Endothelial cell of umbilical vein (primary cell): ENCODE data around the gene UROC1. TPM values are rescaled to one million over a fixed set of nuclear protein-coding genes. Genes with fewer than 3 reads are reported as not detected.

Experiments used
- BruUV-seq: library from RNA; stranded (reverse); fragments of 400-500 nt; replicated peaks from 2 replicates; lab custom pipeline; 2021; lab: Mats Ljungman, UMichigan
- CTCF ChIA-PET: fragments of 300-600, 350-600 bp; sonication (Branson Sonifier 250); formaldehyde crosslinking; loops from one replicate; lab custom pipeline; 2021; ENCODE audit warnings: antibody characterized with exemption, inconsistent platforms; lab: Charles Lee
- POLR2A ChIA-PET: fragments of 300-600, 350-600 bp; sonication (Branson Sonifier 250); formaldehyde crosslinking; loops from one replicate; lab custom pipeline; 2021; ENCODE audit warnings: antibody characterized with exemption, inconsistent platforms; lab: Charles Lee
- DNase-seq: peaks from one replicate; pipeline ENCODE4 v3.0.0-alpha.2; 2011; ENCODE audit warnings: low read depth, low spot score
- FAIRE-seq: peaks from 2 replicates; lab custom pipeline; 2011; peaks lifted over from hg19 to GRCh38; lab: Jason Lieb, UNC
- H2AFZ ChIP-seq: 2 replicates; pipeline ENCODE4 v1.6.0; 2012; ENCODE audit warnings: low read depth, low read length, control low read depth, inconsistent platforms
- H3K27ac ChIP-seq: 2 replicates; pipeline ENCODE4 v1.5.1; 2011; ENCODE audit warnings: low read depth, mild to moderate bottlenecking, control low read depth, low read length, moderate library complexity; ENCODE audit not compliant: insufficient read depth
- H3K27me3 ChIP-seq, 2 experiments: 2 replicates each; pipeline versions ENCODE4 v1.6.0 to v1.6.1; 2011; ENCODE audit warnings: low read length in 2 of 2, mixed read lengths in 1 of 2; ENCODE audit not compliant: control insufficient read depth in 2 of 2, insufficient read depth in 2 of 2
- H3K36me3 ChIP-seq, 2 experiments: 2 replicates in 1 of 2; 3 replicates in 1 of 2; pipeline ENCODE4 v1.5.1; 2011; ENCODE audit warnings: low read length in 2 of 2, mild to moderate bottlenecking in 1 of 2, moderate library complexity in 1 of 2; ENCODE audit not compliant: control insufficient read depth in 2 of 2, insufficient read depth in 2 of 2; ENCODE audit errors: extremely low read depth in 1 of 2
- H3K4me1 ChIP-seq: 3 replicates; pipeline ENCODE4 v1.5.1; 2011; ENCODE audit warnings: mild to moderate bottlenecking, low read length; ENCODE audit not compliant: control insufficient read depth, insufficient read depth; ENCODE audit errors: extremely low read depth
- H3K4me2 ChIP-seq: 2 replicates; pipeline ENCODE4 v1.6.1; 2011; ENCODE audit warnings: low read length, control low read depth, mixed read lengths; ENCODE audit not compliant: insufficient read depth
- H3K4me3 ChIP-seq, 3 experiments: fragments of 200-600 bp in 1 of 3; sonication (generic), shearing (Covaris generic) in 1 of 3; replicated peaks in 1 of 3; 2 replicates each; pipeline ENCODE4 v1.5.1; 2011 to 2016; ENCODE audit warnings: control low read depth in 3 of 3, low read length in 3 of 3, mild to moderate bottlenecking in 2 of 3, inconsistent platforms in 1 of 3, low read depth in 1 of 3, moderate library complexity in 1 of 3; ENCODE audit not compliant: insufficient read depth in 1 of 3
- H3K79me2 ChIP-seq: 2 replicates; pipeline ENCODE4 v1.6.0; 2012; ENCODE audit warnings: low read length, inconsistent platforms; ENCODE audit not compliant: control insufficient read depth, insufficient read depth
- H3K9ac ChIP-seq: replicated peaks from 2 replicates; pipeline ENCODE3; 2011; ENCODE audit warnings: low read length, control low read depth; ENCODE audit not compliant: insufficient read depth; ENCODE audit errors: extremely low read depth
- H3K9me1 ChIP-seq: replicated peaks from 3 replicates; pipeline ENCODE4 v1.6.0; 2011; ENCODE audit warnings: mild to moderate bottlenecking, low read length; ENCODE audit not compliant: control insufficient read depth, insufficient read depth; ENCODE audit errors: extremely low read depth
- H3K9me3 ChIP-seq: replicated peaks from 2 replicates; pipeline ENCODE4 v1.5.1; 2012; ENCODE audit warnings: low read length, inconsistent platforms; ENCODE audit not compliant: control insufficient read depth, insufficient read depth
- H4K20me1 ChIP-seq: replicated peaks from 2 replicates; pipeline ENCODE3; 2011; ENCODE audit warnings: mild to moderate bottlenecking, low read length; ENCODE audit not compliant: control insufficient read depth, insufficient read depth; ENCODE audit errors: extremely low read depth
- CTCF ChIP-seq, 2 donors: IDR thresholded peaks; 1 replicate in 1 of 2; 2 replicates in 1 of 2; pipeline ENCODE4 v1.5.1; 2011; ENCODE audit warnings: low read length in 2 of 2, mild to moderate bottlenecking in 2 of 2, moderate library complexity in 2 of 2, control low read depth in 1 of 2, inconsistent platforms in 1 of 2, low read depth in 1 of 2; ENCODE audit not compliant: insufficient read depth in 1 of 2; ENCODE audit errors: extremely low read depth in 1 of 2
- EZH2 ChIP-seq: IDR thresholded peaks from 2 replicates; pipeline ENCODE4 v1.6.1; 2012; ENCODE audit warnings: borderline replicate concordance, low read depth, mild to moderate bottlenecking, moderate library complexity, low read length, inconsistent platforms; ENCODE audit not compliant: severe bottlenecking
- FOS ChIP-seq: IDR thresholded peaks from 2 replicates; pipeline ENCODE4 v1.6.1; 2011; ENCODE audit warnings: mild to moderate bottlenecking, low read length, moderate library complexity, borderline replicate concordance; ENCODE audit not compliant: insufficient read depth
- GATA2 ChIP-seq: IDR thresholded peaks from 2 replicates; pipeline ENCODE4 v1.7.0; 2011; ENCODE audit warnings: low read depth, mild to moderate bottlenecking, moderate library complexity, mixed read lengths, low read length; ENCODE audit not compliant: insufficient read length, insufficient read depth
- JUN ChIP-seq: IDR thresholded peaks from 2 replicates; pipeline ENCODE4 v1.6.1; 2011; ENCODE audit warnings: borderline replicate concordance, low read depth; ENCODE audit not compliant: insufficient read length, insufficient read depth
- MAX ChIP-seq: IDR thresholded peaks from 2 replicates; pipeline ENCODE4 v1.6.1; 2011; ENCODE audit not compliant: insufficient read depth, insufficient read length
- MYC ChIP-seq: IDR thresholded peaks from one replicate; pipeline ENCODE4 v1.6.1; 2011; ENCODE audit warnings: mild to moderate bottlenecking, low read depth, low read length
- POLR2A ChIP-seq: IDR thresholded peaks from 2 replicates; pipeline ENCODE4 v1.6.1; 2012; ENCODE audit warnings: low read depth, mild to moderate bottlenecking, control low read depth, low read length
- POLR2AphosphoS5 ChIP-seq: IDR thresholded peaks from 2 replicates; pipeline ENCODE4 v1.6.1; 2012; ENCODE audit warnings: low read depth, mild to moderate bottlenecking, control low read depth, low read length, moderate library complexity; ENCODE audit not compliant: insufficient read depth
- dilution Hi-C: fragments of 300-500 bp; cut with MboI; formaldehyde crosslinking; loops from one replicate; pipeline ENCODE4 v1.15.0; 2019; ENCODE audit warnings: low sequenced_read_pairs; ENCODE audit not compliant: extremely low pct_ligation_motif_present
- intact Hi-C: fragments of 100-400 bp; cut with micrococcal nuclease; formaldehyde crosslinking; loops from one replicate; pipeline ENCODE4 v1.10.0; 2022
- polyA plus RNA-seq, 4 experiments: library from polyadenylated mRNA; depleted of rRNA in 3 of 4; stranded (reverse) in 3 of 4; unstranded in 1 of 4; fragments of >200 nt; gene quantifications; 2 replicates each; pipeline versions ENCODE4 v1.2.1 to v1.2.3, GENCODE V29; 2011 to 2012; ENCODE audit warnings: missing spikeins in 1 of 4
- total RNA-seq: library from RNA; stranded (reverse); gene quantifications from 2 replicates; pipeline ENCODE4 v1.2.3, GENCODE V29; 2021

Gene UROC1
- total and polyA plus RNA-seq, 2 donors (not counting 3 experiments of a cell fraction or from before 2014, with no cell fraction given), result not detected

- TF ChIP-seq GATA2, result no peak
- TF ChIP-seq MYC, result no peak
- TF ChIP-seq MAX, result no peak
- TF ChIP-seq POLR2A, result no peak
- TF ChIP-seq FOS, result no peak
- no peak for TF ChIP-seq CTCF (IDR thresholded peaks at IDR 0.05; ENCODE audit: extremely low read depth in 1 of 2, insufficient read depth in 1 of 2, low read depth in 1 of 2, low read length in 2 of 2)
- no peak for TF ChIP-seq JUN
- no peak for TF ChIP-seq POLR2AphosphoS5
- no peak for TF ChIP-seq EZH2
- no peak overlapping the region for H2AFZ ChIP-seq
- DNase-seq, result no peak
- H3K4me3 ChIP-seq, result no peak overlapping the region
- no peaks in the 10 kb centered on the region for H3K9me1 ChIP-seq
- no peak overlapping the region for H3K9ac ChIP-seq
- no peak overlapping the region for H3K27ac ChIP-seq
- H3K79me2 ChIP-seq, result no peaks in the 10 kb centered on the region
- FAIRE-seq, result no peak
- BruUV-seq, result no TSS peak
- peaks cover 0 to 5% of the 10 kb centered on the region in 2 experiments for H3K36me3 ChIP-seq
- POLR2A ChIA-PET, result no interaction called here
- intact Hi-C loops (no loop called here), dilution Hi-C loops (no loop called here)
- no peaks in the 10 kb centered on the region for H3K4me1 ChIP-seq
- H3K4me2 ChIP-seq, result no peak overlapping the region
- no peaks in the 10 kb centered on the region for H4K20me1 ChIP-seq
- H3K9me3 ChIP-seq, result no peaks in the 10 kb centered on the region
- no peaks in the 10 kb centered on the region for H3K27me3 ChIP-seq
- CTCF ChIA-PET, result interaction anchor here (1.0 kb wide), 1 partner anchor 14 kb away, joined by 3 read pairs; no protein-coding TSS in a partner anchor
Measured at GRCh38 chr3:126438746-126439145, 78.8 kb downstream of the UROC1 start.
